ENCODE results near the gene LGALS9C.
"Not testable (repeated sequence)": the region's sequence is repeated elsewhere in the genome, so short reads cannot be mapped to it uniquely, and the experiment has no call there.

DNA sequence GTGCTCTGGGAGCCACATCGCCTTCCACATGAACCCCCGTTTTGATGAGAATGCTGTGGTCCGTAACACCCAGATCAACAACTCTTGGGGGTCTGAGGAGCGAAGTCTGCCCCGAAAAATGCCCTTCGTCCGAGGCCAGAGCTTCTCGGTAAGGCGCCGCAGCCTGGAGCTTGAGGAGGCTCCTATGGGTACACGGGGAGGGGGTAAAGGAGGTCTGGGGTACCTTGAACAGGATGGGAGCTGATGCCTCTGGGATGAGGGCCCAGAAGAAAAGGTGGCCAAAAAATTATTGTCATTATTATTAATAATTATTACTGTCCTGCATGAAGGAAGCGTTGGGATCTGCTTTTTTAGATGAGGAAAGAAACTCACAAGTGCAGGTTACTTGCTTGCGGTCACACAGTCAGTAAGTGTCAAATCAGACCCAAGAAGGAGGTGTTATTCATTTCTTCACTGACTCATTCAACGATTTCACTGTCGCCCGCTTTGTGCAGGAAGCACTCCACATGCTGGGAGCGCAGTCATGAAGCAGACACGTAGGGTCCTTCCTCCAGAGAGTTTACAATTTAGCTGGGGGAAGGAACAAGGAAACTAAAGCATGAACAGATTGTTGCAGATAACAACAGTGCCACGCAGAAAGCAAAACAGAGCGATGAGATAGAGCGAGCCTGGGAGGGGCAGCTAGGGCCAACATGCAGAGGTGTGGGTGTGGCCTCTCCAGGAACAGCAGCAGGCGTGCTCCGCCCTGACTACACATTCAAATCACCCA lies 16.3 kb downstream of the LGALS9C start:
- TF ChIP-seq, protein P1, sequence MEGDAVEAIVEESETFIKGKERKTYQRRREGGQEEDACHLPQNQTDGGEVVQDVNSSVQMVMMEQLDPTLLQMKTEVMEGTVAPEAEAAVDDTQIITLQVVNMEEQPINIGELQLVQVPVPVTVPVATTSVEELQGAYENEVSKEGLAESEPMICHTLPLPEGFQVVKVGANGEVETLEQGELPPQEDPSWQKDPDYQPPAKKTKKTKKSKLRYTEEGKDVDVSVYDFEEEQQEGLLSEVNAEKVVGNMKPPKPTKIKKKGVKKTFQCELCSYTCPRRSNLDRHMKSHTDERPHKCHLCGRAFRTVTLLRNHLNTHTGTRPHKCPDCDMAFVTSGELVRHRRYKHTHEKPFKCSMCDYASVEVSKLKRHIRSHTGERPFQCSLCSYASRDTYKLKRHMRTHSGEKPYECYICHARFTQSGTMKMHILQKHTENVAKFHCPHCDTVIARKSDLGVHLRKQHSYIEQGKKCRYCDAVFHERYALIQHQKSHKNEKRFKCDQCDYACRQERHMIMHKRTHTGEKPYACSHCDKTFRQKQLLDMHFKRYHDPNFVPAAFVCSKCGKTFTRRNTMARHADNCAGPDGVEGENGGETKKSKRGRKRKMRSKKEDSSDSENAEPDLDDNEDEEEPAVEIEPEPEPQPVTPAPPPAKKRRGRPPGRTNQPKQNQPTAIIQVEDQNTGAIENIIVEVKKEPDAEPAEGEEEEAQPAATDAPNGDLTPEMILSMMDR (IDR thresholded peaks at IDR 0.05): not testable (repeated sequence)
- not testable (repeated sequence) for TF ChIP-seq EP300, POLR2A (IDR thresholded peaks at IDR 0.05)
- peak in 1 of 3 donors; percentile 47 for TF ChIP-seq POLR2AphosphoS5 (IDR thresholded peaks at IDR 0.05)

Data from stomach (tissue), 4 donors.